ENCODE data around the gene PGBD2. TPM values are rescaled to one million over a fixed set of nuclear protein-coding genes. Genes with fewer than 3 reads are reported as not detected.
A peak's percentile ranks its signal among the peaks of the same experiment; 100 is the strongest.

Gene PGBD2
- total and polyA plus RNA-seq, 2 of the 13 experiments (the other 11 are each of a cell fraction or from before 2014, with no cell fraction given): 6.0 to 7.4 TPM

DNA sequence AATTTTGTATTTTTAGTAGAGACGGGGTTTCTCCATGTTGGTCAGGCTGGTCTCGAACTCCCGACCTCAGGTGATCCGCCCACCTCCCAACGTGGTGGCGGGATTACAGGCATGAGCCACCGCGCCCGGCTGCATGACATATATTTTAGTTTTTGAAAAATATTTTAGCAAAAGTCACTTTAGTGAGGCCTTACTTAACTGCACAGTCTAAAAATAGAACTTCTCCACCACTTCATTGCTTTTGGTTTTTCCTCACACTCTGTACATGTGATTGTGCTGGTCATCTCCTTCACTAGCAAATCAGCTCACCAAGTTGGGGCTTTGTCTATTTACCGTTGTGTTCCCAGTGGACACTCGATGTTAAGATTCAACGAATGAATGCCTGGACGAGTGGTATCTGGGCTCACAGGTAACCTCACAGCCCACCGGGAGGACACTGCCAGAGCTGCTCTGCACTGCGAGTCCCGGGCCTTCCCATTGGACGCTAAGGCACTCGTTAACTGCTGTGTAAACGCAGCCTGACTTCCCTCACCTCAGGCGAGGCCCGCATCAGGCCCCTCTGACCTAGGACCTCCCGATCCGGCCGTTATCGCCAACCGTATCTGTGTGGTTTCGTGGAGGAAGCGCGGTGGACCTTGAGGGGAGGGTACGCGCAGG is 33.2 kb upstream of the PGBD2 start (continued):
- TF ChIP-seq, protein P1, sequence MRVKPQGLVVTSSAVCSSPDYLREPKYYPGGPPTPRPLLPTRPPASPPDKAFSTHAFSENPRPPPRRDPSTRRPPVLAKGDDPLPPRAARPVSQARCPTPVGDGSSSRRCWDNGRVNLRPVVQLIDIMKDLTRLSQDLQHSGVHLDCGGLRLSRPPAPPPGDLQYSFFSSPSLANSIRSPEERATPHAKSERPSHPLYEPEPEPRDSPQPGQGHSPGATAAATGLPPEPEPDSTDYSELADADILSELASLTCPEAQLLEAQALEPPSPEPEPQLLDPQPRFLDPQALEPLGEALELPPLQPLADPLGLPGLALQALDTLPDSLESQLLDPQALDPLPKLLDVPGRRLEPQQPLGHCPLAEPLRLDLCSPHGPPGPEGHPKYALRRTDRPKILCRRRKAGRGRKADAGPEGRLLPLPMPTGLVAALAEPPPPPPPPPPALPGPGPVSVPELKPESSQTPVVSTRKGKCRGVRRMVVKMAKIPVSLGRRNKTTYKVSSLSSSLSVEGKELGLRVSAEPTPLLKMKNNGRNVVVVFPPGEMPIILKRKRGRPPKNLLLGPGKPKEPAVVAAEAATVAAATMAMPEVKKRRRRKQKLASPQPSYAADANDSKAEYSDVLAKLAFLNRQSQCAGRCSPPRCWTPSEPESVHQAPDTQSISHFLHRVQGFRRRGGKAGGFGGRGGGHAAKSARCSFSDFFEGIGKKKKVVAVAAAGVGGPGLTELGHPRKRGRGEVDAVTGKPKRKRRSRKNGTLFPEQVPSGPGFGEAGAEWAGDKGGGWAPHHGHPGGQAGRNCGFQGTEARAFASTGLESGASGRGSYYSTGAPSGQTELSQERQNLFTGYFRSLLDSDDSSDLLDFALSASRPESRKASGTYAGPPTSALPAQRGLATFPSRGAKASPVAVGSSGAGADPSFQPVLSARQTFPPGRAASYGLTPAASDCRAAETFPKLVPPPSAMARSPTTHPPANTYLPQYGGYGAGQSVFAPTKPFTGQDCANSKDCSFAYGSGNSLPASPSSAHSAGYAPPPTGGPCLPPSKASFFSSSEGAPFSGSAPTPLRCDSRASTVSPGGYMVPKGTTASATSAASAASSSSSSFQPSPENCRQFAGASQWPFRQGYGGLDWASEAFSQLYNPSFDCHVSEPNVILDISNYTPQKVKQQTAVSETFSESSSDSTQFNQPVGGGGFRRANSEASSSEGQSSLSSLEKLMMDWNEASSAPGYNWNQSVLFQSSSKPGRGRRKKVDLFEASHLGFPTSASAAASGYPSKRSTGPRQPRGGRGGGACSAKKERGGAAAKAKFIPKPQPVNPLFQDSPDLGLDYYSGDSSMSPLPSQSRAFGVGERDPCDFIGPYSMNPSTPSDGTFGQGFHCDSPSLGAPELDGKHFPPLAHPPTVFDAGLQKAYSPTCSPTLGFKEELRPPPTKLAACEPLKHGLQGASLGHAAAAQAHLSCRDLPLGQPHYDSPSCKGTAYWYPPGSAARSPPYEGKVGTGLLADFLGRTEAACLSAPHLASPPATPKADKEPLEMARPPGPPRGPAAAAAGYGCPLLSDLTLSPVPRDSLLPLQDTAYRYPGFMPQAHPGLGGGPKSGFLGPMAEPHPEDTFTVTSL (CRISPR knock-in tag; IDR thresholded peaks at IDR 0.05; ENCODE audit: borderline replicate concordance): peak; percentile 25; the same call in 1 of the 2 replicates
- TF ChIP-seq FOXO1 (CRISPR knock-in tag; IDR thresholded peaks at IDR 0.05): peak; percentile 17; the same call in 1 of the 2 replicates
- no peak for TF ChIP-seq SP5 (CRISPR knock-in tag; IDR thresholded peaks at IDR 0.05; ENCODE audit: borderline replicate concordance, low read depth)
- TF ChIP-seq GATA4 (IDR thresholded peaks at IDR 0.05; ENCODE audit: borderline replicate concordance, low read depth): 0 out of 2 replicates have a peak, but pooled peaks have one; percentile 13
- TF ChIP-seq GLI4 (CRISPR knock-in tag; IDR thresholded peaks at IDR 0.05; ENCODE audit: borderline replicate concordance): no peak
- TF ChIP-seq ZNF816 (CRISPR knock-in tag; IDR thresholded peaks at IDR 0.05; ENCODE audit: borderline replicate concordance): no peak
- TF ChIP-seq GATAD1 (CRISPR knock-in tag; IDR thresholded peaks at IDR 0.05): no peak
- TF ChIP-seq, protein P2, sequence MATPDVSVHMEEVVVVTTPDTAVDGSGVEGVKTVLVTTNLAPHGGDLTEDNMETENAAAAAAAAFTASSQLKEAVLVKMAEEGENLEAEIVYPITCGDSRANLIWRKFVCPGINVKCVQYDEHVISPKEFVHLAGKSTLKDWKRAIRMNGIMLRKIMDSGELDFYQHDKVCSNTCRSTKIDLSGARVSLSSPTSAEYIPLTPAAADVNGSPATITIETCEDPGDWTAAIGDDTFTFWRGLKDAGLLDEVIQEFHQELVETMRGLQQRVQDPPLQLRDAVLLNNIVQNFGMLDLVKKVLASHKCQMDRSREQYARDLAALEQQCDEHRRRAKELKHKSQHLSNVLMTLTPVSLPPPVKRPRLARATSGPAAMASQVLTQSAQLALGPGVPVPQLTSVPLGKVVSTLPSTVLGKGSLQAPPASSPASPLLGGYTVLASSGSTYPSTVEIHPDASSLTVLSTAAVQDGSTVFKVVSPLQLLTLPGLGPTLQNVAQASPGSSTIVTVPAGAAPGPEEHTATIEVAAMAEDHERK (CRISPR knock-in tag; IDR thresholded peaks at IDR 0.05; ENCODE audit: low read depth): no peak
- TF ChIP-seq ARNT2 (CRISPR knock-in tag; IDR thresholded peaks at IDR 0.05; ENCODE audit: low read depth): 0 out of 2 replicates have a peak, but pooled peaks have one; percentile 26
- TF ChIP-seq KDM5B (CRISPR knock-in tag; IDR thresholded peaks at IDR 0.05; ENCODE audit: borderline replicate concordance): no peak
- TF ChIP-seq MEIS2 (CRISPR knock-in tag; IDR thresholded peaks at IDR 0.05): no peak
- 0 out of 2 replicates have a peak, but pooled peaks have one; percentile 12 for TF ChIP-seq ZNF383 (CRISPR knock-in tag; IDR thresholded peaks at IDR 0.05; ENCODE audit: borderline replicate concordance)
- TF ChIP-seq ZNF350 (CRISPR knock-in tag; IDR thresholded peaks at IDR 0.05; ENCODE audit: borderline replicate concordance, low read depth): no peak
- no peak for TF ChIP-seq FOXA1 (IDR thresholded peaks at IDR 0.05)
- peak; percentile 79 for TF ChIP-seq FOXA1 (CRISPR knock-in tag; IDR thresholded peaks at IDR 0.05)
- TF ChIP-seq ZNF121 (CRISPR knock-in tag; IDR thresholded peaks at IDR 0.05): peak; percentile 3; the same call in 1 of the 2 replicates
- no peak for TF ChIP-seq ZBTB8A (CRISPR knock-in tag; IDR thresholded peaks at IDR 0.05; ENCODE audit: borderline replicate concordance, low read depth)
- TF ChIP-seq, protein P3, sequence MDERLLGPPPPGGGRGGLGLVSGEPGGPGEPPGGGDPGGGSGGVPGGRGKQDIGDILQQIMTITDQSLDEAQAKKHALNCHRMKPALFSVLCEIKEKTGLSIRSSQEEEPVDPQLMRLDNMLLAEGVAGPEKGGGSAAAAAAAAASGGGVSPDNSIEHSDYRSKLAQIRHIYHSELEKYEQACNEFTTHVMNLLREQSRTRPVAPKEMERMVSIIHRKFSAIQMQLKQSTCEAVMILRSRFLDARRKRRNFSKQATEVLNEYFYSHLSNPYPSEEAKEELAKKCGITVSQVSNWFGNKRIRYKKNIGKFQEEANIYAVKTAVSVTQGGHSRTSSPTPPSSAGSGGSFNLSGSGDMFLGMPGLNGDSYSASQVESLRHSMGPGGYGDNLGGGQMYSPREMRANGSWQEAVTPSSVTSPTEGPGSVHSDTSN (CRISPR knock-in tag; IDR thresholded peaks at IDR 0.05): no peak
- TF ChIP-seq, protein P4, sequence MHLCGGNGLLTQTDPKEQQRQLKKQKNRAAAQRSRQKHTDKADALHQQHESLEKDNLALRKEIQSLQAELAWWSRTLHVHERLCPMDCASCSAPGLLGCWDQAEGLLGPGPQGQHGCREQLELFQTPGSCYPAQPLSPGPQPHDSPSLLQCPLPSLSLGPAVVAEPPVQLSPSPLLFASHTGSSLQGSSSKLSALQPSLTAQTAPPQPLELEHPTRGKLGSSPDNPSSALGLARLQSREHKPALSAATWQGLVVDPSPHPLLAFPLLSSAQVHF (CRISPR knock-in tag; IDR thresholded peaks at IDR 0.05): 0 out of 2 replicates have a peak, but pooled peaks have one; percentile 9
- TF ChIP-seq NFE2L1 (CRISPR knock-in tag; IDR thresholded peaks at IDR 0.05; ENCODE audit: borderline replicate concordance): no peak

Measured in HepG2 (cell line).